GM10248 (cell line): ENCODE results near the gene DSEL.

ENCODE experiments used
- CTCF ChIA-PET: fragments of 300-600 bp; sonication (Branson Sonifier 250); formaldehyde crosslinking; extraction: SDS; loops from one replicate; lab custom pipeline; 2021; ENCODE audit warnings: antibody characterized with exemption; lab: Yijun Ruan, JAX
- POLR2A ChIA-PET: fragments of 350-650 bp; sonication (Branson Sonifier 250); formaldehyde crosslinking; extraction: SDS; loops from one replicate; lab custom pipeline; 2020; ENCODE audit warnings: antibody characterized with exemption; lab: Yijun Ruan, JAX
- DNase-seq: peaks from one replicate; pipeline ENCODE4 v3.0.0; 2012; ENCODE audit errors: extremely low spot score
- TF ChIP-seq, protein P1 (sequence below): IDR thresholded peaks from 2 replicates; pipeline ENCODE4 v1.5.1; 2012; ENCODE audit warnings: mild to moderate bottlenecking, low read depth; ENCODE audit errors: extremely low read depth, missing control alignments, control extremely low read depth

Gene DSEL

DNA sequence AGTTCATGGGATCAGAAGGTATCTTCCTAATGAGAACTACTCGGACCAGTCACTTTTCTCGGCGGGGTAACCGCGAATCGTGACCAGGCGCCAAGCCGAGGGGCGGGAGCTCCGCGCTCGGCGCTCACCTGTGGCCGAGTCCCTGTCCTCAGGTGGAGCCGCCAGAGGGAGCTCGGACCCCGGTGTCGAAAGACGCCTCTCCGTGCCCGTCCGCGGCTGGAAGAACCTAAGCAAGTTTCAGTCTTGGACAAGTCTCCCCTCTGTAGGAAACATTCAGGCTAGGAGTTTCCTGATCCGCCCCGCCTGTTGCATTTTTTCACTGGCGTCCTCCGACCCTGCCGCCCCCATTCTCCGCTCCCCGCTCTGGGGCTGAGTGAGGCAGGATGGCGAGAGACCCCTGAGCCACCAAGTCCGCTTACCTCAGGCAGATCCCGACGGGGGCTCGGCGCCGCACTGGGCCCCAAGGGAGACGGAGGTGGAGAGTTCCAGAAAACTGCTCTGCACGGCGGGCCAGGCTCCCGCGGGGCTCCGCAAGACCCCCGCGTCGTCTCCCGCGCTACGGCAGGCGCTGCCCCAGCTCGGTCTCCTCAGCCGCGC is 480 bp downstream of the DSEL start:
- TF ChIP-seq, protein P1, sequence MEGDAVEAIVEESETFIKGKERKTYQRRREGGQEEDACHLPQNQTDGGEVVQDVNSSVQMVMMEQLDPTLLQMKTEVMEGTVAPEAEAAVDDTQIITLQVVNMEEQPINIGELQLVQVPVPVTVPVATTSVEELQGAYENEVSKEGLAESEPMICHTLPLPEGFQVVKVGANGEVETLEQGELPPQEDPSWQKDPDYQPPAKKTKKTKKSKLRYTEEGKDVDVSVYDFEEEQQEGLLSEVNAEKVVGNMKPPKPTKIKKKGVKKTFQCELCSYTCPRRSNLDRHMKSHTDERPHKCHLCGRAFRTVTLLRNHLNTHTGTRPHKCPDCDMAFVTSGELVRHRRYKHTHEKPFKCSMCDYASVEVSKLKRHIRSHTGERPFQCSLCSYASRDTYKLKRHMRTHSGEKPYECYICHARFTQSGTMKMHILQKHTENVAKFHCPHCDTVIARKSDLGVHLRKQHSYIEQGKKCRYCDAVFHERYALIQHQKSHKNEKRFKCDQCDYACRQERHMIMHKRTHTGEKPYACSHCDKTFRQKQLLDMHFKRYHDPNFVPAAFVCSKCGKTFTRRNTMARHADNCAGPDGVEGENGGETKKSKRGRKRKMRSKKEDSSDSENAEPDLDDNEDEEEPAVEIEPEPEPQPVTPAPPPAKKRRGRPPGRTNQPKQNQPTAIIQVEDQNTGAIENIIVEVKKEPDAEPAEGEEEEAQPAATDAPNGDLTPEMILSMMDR: peak; percentile 44
- CTCF ChIA-PET: interaction anchor here (0.5 to 1.0 kb wide), 3 partner anchors 184 to 1144 kb away, joined by 3 to 7 read pairs (median 3); no protein-coding TSS in a partner anchor
- DNase-seq: peak; percentile 62
- POLR2A ChIA-PET: no interaction called here

DNA sequence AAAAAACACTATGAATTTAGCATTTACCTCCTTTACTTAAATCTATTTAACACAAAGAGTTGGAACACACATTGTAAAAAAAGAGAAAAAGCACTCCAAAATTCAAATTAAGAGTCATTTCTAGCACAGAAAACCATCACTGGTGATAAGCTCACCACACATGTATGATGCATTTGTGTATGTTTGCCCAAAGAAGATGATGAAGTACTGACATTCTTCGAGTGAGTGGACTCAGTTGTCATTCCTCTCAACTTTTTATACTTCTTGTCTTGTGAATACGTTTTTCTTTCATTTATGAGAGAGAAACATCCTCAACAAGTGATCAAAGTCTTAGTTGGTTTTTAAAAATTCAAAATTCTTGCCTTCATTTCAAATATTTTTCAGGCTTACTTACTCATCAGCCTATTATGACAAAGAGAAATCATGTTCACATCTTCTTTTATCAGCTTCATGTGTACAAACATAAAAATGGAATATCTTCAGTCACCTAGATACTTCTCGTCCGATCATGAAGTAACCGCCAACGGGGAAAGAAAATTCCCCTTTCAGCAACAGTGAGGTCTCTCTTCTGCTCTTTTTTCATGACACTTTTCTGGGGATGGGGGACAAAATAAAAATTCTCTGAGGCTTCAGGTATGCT is 1.5 kb downstream of the DSEL start:
- ChIA-PET POLR2A (no interaction called here), CTCF (no interaction called here)
- TF ChIP-seq, protein P1: no peak
- DNase-seq: no peak

DNA sequence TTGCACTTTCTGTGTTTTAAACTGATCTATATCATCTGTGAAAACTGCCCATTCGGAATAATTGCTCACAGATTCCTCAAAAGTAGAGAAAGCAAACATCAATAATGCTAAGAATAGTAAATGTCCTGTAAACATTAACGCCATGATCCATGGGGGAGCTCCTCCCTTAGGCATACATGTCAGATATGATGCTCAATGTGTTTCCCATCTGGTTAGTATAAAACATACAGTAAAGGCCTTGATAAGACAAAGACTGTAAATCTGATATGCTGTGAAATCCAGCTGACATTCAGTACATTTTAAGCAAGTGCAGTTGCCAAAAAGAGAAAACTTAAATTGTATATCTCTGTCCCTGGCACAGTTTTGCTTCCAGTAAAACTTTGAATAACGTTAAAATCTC is 2.1 kb downstream of the DSEL start:
- POLR2A ChIA-PET: no interaction called here
- CTCF ChIA-PET: no interaction called here
- TF ChIP-seq, protein P1: no peak
- no peak for DNase-seq

DNA sequence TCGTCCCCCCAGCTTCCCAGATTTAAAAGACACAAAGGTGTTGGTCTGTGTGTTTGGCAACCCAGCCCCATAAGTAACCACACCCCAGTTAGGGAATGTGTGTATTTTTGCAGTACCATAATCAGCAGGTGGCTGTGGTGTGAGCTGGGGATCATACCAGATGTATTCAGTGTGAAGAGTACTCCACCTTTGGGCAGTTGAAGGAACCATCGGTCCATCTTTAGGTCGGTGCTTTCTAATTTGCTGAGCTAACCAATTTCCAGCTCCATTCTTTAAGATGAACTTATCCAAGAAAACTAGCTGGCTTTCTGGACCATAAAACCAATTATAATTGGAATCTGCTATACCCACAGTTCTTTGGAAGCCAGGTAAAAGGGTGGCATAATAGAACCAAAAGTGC is 3.2 kb downstream of the DSEL start:
- no peak for DNase-seq
- ChIA-PET POLR2A (no interaction called here), CTCF (interaction anchor here (1.1 to 1.4 kb wide), 3 partner anchors 9 to 295 kb away, joined by 3 to 4 read pairs (median 4); no protein-coding TSS in a partner anchor)

DNA sequence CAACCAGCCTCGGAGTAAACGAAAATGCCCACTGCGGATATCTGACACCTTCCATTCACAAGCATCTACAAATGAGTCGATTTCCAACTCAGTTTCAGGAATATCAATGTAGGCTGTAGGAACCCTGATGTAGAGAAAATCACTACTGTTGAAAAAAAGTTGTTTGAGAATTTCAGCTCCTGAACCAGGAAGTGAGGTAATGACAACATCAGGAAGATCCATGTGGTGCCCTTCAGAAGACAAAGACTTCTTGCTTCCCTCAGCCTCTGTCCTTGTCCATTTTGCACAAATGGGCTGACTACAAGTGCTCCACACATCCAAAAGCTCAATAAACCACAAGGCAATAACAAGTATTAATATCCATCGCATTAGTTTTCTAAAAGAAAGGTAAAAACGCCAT is 4.7 kb downstream of the DSEL start:
- TF ChIP-seq, protein P1: no peak
- no peak for DNase-seq
- ChIA-PET POLR2A (no interaction called here), CTCF (no interaction called here)

More for the DNA sequence above, 3.2 kb downstream of the DSEL start:
- TF ChIP-seq, protein P1: no peak

DNA sequence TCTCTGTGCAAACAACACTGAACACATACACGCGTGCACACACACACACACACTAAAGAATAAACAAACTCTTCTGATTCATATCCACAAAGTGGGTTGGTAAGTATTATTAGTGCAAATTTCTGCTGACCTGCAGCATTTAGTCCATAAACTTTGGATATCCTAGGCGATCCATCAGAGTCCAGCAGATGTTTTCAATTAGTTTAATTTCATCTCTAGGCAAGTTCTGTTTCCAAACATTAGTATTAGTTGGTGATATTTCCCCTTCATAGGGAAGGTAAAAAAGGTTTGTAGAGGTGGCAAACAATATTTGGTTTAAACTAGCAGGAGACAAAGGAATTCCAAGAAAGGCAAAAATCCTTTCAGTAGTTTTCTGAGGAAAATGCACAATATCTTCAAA is 5.7 kb downstream of the DSEL start:
- no peak for DNase-seq
- TF ChIP-seq, protein P1: no peak
- ChIA-PET CTCF (no interaction called here), POLR2A (no interaction called here)
